GM12878 (cell line): Measurements from ENCODE around the gene EID1. TPM values are rescaled to one million over a fixed set of nuclear protein-coding genes. Genes with fewer than 3 reads are reported as not detected.

ENCODE experiments used
- ATAC-seq: fragments of 200-7000 bp; cut with Tn5 transposase; 3 replicates; pipeline ENCODE4 v1.9.1; 2020; ENCODE audit warnings: mild to moderate bottlenecking, moderate library complexity
- BruUV-seq: library from RNA; stranded (reverse); fragments of 400-500 nt; replicated peaks from 2 replicates; lab custom pipeline; 2021; lab: Mats Ljungman, UMichigan
- CTCF ChIA-PET: fragments of 300-600 bp; sonication (Branson Sonifier 250); formaldehyde crosslinking; extraction: SDS; loops from one replicate; lab custom pipeline; 2021; ENCODE audit warnings: inconsistent platforms; lab: Yijun Ruan, JAX
- POLR2A ChIA-PET: fragments of 350-600 bp; formaldehyde crosslinking; extraction: SDS; loops from one replicate; lab custom pipeline; 2021; ENCODE audit warnings: inconsistent platforms; lab: Charles Lee
- RAD21 ChIA-PET: fragments of 300-600 bp; sonication (Branson Sonifier 250); formaldehyde crosslinking; loops from one replicate; lab custom pipeline; 2023; ENCODE audit warnings: antibody characterized with exemption; ENCODE audit not compliant: unreplicated experiment; lab: Charles Lee
- SMC1A ChIA-PET: fragments of 300-600 bp; sonication (Branson Sonifier 250); formaldehyde crosslinking; loops from one replicate; lab custom pipeline; 2023; ENCODE audit not compliant: unreplicated experiment, uncharacterized antibody; lab: Charles Lee
- DNase-seq: peaks from one replicate; pipeline ENCODE4 v3.0.0-alpha.2; 2011; ENCODE audit warnings: low read depth, low spot score
- FAIRE-seq: peaks from 3 replicates; lab custom pipeline; 2011; peaks lifted over from hg19 to GRCh38; lab: Jason Lieb, UNC
- H2AFZ ChIP-seq: 2 replicates; pipeline ENCODE4 v1.6.0; 2011; ENCODE audit warnings: low read depth, low read length, control low read depth; ENCODE audit not compliant: control insufficient read depth
- H3K27ac ChIP-seq: 2 replicates; pipeline ENCODE4 v1.5.1; 2011; ENCODE audit warnings: control low read depth; ENCODE audit not compliant: control insufficient read depth, insufficient read depth
- H3K27me3 ChIP-seq, 2 experiments: replicated peaks in 1 of 2; 2 replicates each; pipeline versions ENCODE4 v1.6.0 to v1.6.1; 2011; ENCODE audit warnings: low read length in 1 of 2; ENCODE audit not compliant: control insufficient read depth in 2 of 2, insufficient read depth in 2 of 2
- H3K36me3 ChIP-seq, 2 experiments: 2 replicates each; pipeline ENCODE4 v1.5.1; 2011; ENCODE audit warnings: low read length in 1 of 2; ENCODE audit not compliant: control insufficient read depth in 2 of 2, insufficient read depth in 2 of 2
- H3K4me1 ChIP-seq: 2 replicates; pipeline ENCODE4 v1.6.1; 2011; ENCODE audit warnings: mild to moderate bottlenecking, low read length, moderate library complexity, mixed read lengths; ENCODE audit not compliant: control insufficient read depth, insufficient read depth
- H3K4me2 ChIP-seq: 2 replicates; pipeline ENCODE4 v1.6.0; 2011; ENCODE audit warnings: control low read depth; ENCODE audit not compliant: control insufficient read depth, insufficient read depth
- H3K4me3 ChIP-seq: fragments of 200-600 bp; sonication (generic); 2 replicates; pipeline ENCODE4 v1.5.1; 2016
- H3K79me2 ChIP-seq: 2 replicates; pipeline ENCODE4 v1.6.0; 2011; ENCODE audit warnings: low read length; ENCODE audit not compliant: control insufficient read depth, insufficient read depth
- H3K9ac ChIP-seq: 2 replicates; pipeline ENCODE4 v1.8.0; 2011; ENCODE audit warnings: low read length, control low read depth, mixed read lengths; ENCODE audit not compliant: control insufficient read depth, insufficient read depth
- H3K9me3 ChIP-seq: replicated peaks from 3 replicates; pipeline ENCODE4 v1.5.1; 2011; ENCODE audit warnings: mild to moderate bottlenecking, low read length; ENCODE audit not compliant: control insufficient read depth, insufficient read depth
- H4K20me1 ChIP-seq: 2 replicates; pipeline ENCODE4 v1.6.0; 2011; ENCODE audit not compliant: control insufficient read depth, insufficient read depth
- ASH2L ChIP-seq: fragments of 300-600, 200-600 bp; sonication (generic); IDR thresholded peaks from 2 replicates; pipeline ENCODE4 v1.6.1; 2017; ENCODE audit warnings: low read depth, mild to moderate bottlenecking, borderline replicate concordance
- ELK1 ChIP-seq: IDR thresholded peaks from 2 replicates; pipeline ENCODE4 v1.6.1; 2012; ENCODE audit warnings: low read depth, low read length, improper control_type of control experiment
- ESRRA ChIP-seq: IDR thresholded peaks from 2 replicates; pipeline ENCODE4 v1.6.1; 2012; ENCODE audit warnings: mild to moderate bottlenecking, low read length, improper control_type of control experiment
- IKZF1 ChIP-seq: fragments of 450-650 bp; conservative IDR thresholded peaks from 2 replicates; pipeline ENCODE4 v1.6.1; 2017; ENCODE audit warnings: antibody characterized with exemption, mild to moderate bottlenecking
- NFXL1 ChIP-seq: fragments of 450-650 bp; IDR thresholded peaks from 2 replicates; pipeline ENCODE4 v1.6.1; 2017; ENCODE audit warnings: antibody characterized with exemption, mild to moderate bottlenecking, borderline replicate concordance
- NFYB ChIP-seq: IDR thresholded peaks from 2 replicates; pipeline ENCODE4 v1.6.1; 2011; ENCODE audit warnings: low read depth, mild to moderate bottlenecking, low read length, improper control_type of control experiment, moderate library complexity; ENCODE audit not compliant: insufficient read depth
- RAD21 ChIP-seq: IDR thresholded peaks from 2 replicates; pipeline ENCODE4 v1.6.1; 2011; ENCODE audit warnings: mild to moderate bottlenecking, low read depth, low read length, moderate library complexity; ENCODE audit not compliant: insufficient read depth
- STAT1 ChIP-seq: fragments of 450-650 bp; conservative IDR thresholded peaks from 2 replicates; pipeline ENCODE4 v1.6.1; 2014; ENCODE audit warnings: antibody characterized with exemption, mild to moderate bottlenecking
- STAT3 ChIP-seq: IDR thresholded peaks from 2 replicates; pipeline ENCODE4 v1.6.1; 2011; ENCODE audit warnings: low read depth, low read length, improper control_type of control experiment
- ZNF384 ChIP-seq: IDR thresholded peaks from 2 replicates; pipeline ENCODE4 v1.6.1; 2012; ENCODE audit warnings: low read depth, mild to moderate bottlenecking, low read length, improper control_type of control experiment, borderline replicate concordance
- WGBS: methylation state at CpG from one replicate; pipeline ENCODE4 v1.1.6; 2016; ENCODE audit warnings: low lambda C conversion rate; ENCODE audit not compliant: insufficient replicate concordance, insufficient coverage; ENCODE audit errors: missing lambda C conversion rate; 5-methylcytosine and 5-hydroxymethylcytosine counted together
- in situ Hi-C: fragments of 300-500 bp; cut with MboI; formaldehyde crosslinking; loops from 9 replicates; pipeline ENCODE4 v1.14.3; 2018; ENCODE audit warnings: mixed read lengths
- intact Hi-C: fragments of 100-400 bp; cut with micrococcal nuclease; formaldehyde crosslinking; loops from one replicate; pipeline ENCODE4 v1.14.2; 2022; ENCODE audit not compliant: unreplicated experiment
- polyA plus RNA-seq, 11 experiments: library from polyadenylated mRNA; depleted of rRNA in 4 of 11; unstranded in 6 of 11; stranded (reverse) in 5 of 11; fragments of >200 nt; fragmentation: Nextera tagmentation in 4 of 11; fragmentation: Illumina TruSeq in 1 of 11; extraction: Ambion mirVana in 4 of 11; extraction: Trizol in 1 of 11; gene quantifications; 1 replicate in 1 of 11; 2 replicates in 10 of 11; pipeline versions ENCODE4 v1.2.1 to v1.2.3, GENCODE V29; 2011 to 2016; ENCODE audit warnings: inconsistent platforms in 2 of 11, missing spikeins in 2 of 11, low read depth in 1 of 11
- total RNA-seq, 4 experiments: library from RNA; depleted of rRNA in 3 of 4; stranded (reverse); fragments of >200 nt in 3 of 4; fragmentation: Illumina TruSeq in 1 of 4; extraction: Trizol in 1 of 4; gene quantifications; 2 replicates each; pipeline versions ENCODE4 v1.2.1 to v1.2.3, GENCODE V29; 2013 to 2021
- TF ChIP-seq, protein P1 (sequence below): IDR thresholded peaks from 2 replicates; pipeline ENCODE4 v1.6.1; 2012; ENCODE audit warnings: low read length, inconsistent platforms
- TF ChIP-seq, protein P2 (sequence below): fragments of 450-650 bp; IDR thresholded peaks from 2 replicates; pipeline ENCODE4 v1.6.1; 2014; ENCODE audit warnings: mild to moderate bottlenecking
- TF ChIP-seq, protein P3 (sequence below): fragments of 450-650 bp; IDR thresholded peaks from 2 replicates; pipeline ENCODE4 v1.6.1; 2017; ENCODE audit warnings: mild to moderate bottlenecking, low read depth, inconsistent platforms; ENCODE audit not compliant: poor library complexity, severe bottlenecking

The EID1 gene
- total and polyA plus RNA-seq, 10 of the 15 experiments (the other 5 are each of a cell fraction or from before 2014, with no cell fraction given), result 45.6 to 210 (median 124) TPM

DNA sequence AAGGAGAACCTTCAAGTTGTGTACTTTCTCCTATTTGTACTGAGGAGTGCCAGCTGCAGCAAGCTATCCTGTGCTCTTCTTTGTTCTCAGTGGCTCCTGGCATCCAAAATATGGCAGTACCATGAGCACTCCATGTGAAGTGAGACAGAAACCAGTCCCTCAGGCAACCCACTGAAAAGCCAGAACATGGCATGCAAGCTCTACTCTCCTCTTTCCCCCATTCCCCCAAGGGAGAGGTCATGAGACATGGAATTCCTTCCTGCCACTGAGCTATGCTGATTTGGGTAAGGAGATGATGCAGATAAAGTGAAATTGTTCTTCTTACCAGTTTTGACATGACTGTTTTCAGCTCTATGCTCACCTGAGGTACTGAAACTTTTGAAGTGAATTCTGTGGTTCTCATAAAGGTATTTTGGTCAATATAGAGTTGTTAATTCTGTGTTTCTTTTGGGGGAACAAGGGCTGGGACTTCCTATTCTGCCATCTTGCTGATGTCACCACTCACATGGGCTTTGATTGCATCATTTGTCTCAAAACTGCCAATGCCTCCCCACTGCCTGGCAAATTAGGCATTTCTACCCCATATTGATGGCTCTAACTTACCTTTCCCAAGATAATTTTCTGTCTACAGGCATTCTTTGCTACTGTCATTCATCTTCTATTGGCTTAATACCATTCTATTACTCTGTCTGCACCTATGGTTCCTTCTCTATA, 44.3 kb upstream of the EID1 start (continued):
- TF ChIP-seq, protein P1, sequence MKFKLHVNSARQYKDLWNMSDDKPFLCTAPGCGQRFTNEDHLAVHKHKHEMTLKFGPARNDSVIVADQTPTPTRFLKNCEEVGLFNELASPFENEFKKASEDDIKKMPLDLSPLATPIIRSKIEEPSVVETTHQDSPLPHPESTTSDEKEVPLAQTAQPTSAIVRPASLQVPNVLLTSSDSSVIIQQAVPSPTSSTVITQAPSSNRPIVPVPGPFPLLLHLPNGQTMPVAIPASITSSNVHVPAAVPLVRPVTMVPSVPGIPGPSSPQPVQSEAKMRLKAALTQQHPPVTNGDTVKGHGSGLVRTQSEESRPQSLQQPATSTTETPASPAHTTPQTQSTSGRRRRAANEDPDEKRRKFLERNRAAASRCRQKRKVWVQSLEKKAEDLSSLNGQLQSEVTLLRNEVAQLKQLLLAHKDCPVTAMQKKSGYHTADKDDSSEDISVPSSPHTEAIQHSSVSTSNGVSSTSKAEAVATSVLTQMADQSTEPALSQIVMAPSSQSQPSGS, result no peak
- TF ChIP-seq STAT1, result no peak
- TF ChIP-seq NFYB, result no peak

GRCh38 chr15:48834756-48835155, 43.2 kb upstream of the EID1 start:
- no TSS peak for BruUV-seq
- Histone ChIP-seq H4K20me1 (no peaks in the 10 kb centered on the region), H3K4me3 (no peak overlapping the region), H3K9ac (no peak overlapping the region), H3K27me3 (no peaks in the 10 kb centered on the region), H3K4me1 (no peaks in the 10 kb centered on the region), H3K4me2 (no peak overlapping the region), H3K79me2 (no peaks in the 10 kb centered on the region), H3K36me3 (no peaks in the 10 kb centered on the region), H3K9me3 (no peaks in the 10 kb centered on the region; the same call in 2 of the 3 replicates), H3K27ac (no peak overlapping the region), H2AFZ (no peak overlapping the region)
- intact Hi-C loops (no loop called here), in situ Hi-C loops (no loop called here)
- SMC1A ChIA-PET, result no interaction called here
- FAIRE-seq (no peak), DNase-seq (no peak), ATAC-seq (no peak)
- CTCF ChIA-PET, result interaction anchor here (1.2 to 1.5 kb wide), 2 partner anchors 24 to 39 kb away, joined by 4 read pairs; partner anchors contain the start of gene CEP152
- POLR2A ChIA-PET, result no interaction called here
- TF ChIP-seq STAT3 (no peak), RAD21 (no peak), ASH2L (no peak), NFXL1 (no peak), ZNF384 (no peak), ELK1 (no peak), IKZF1 (no peak), ESRRA (no peak)
- TF ChIP-seq, protein P2, sequence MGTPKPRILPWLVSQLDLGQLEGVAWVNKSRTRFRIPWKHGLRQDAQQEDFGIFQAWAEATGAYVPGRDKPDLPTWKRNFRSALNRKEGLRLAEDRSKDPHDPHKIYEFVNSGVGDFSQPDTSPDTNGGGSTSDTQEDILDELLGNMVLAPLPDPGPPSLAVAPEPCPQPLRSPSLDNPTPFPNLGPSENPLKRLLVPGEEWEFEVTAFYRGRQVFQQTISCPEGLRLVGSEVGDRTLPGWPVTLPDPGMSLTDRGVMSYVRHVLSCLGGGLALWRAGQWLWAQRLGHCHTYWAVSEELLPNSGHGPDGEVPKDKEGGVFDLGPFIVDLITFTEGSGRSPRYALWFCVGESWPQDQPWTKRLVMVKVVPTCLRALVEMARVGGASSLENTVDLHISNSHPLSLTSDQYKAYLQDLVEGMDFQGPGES, result no peak
- TF ChIP-seq, protein P3, sequence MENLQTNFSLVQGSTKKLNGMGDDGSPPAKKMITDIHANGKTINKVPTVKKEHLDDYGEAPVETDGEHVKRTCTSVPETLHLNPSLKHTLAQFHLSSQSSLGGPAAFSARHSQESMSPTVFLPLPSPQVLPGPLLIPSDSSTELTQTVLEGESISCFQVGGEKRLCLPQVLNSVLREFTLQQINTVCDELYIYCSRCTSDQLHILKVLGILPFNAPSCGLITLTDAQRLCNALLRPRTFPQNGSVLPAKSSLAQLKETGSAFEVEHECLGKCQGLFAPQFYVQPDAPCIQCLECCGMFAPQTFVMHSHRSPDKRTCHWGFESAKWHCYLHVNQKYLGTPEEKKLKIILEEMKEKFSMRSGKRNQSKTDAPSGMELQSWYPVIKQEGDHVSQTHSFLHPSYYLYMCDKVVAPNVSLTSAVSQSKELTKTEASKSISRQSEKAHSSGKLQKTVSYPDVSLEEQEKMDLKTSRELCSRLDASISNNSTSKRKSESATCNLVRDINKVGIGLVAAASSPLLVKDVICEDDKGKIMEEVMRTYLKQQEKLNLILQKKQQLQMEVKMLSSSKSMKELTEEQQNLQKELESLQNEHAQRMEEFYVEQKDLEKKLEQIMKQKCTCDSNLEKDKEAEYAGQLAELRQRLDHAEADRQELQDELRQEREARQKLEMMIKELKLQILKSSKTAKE, result no peak
- WGBS, result 35% methylated on average over 5 of the region's 5 CpGs
- RAD21 ChIA-PET, result no interaction called here
